Inflammatory macrophage (primary cell): ENCODE measurements around the gene SHC3.

Source experiments
- DNase-seq, 2 donors: peaks; one replicate each; pipeline ENCODE4 v3.0.0-alpha.2; 2020 to 2022

The SHC3 gene

DNA sequence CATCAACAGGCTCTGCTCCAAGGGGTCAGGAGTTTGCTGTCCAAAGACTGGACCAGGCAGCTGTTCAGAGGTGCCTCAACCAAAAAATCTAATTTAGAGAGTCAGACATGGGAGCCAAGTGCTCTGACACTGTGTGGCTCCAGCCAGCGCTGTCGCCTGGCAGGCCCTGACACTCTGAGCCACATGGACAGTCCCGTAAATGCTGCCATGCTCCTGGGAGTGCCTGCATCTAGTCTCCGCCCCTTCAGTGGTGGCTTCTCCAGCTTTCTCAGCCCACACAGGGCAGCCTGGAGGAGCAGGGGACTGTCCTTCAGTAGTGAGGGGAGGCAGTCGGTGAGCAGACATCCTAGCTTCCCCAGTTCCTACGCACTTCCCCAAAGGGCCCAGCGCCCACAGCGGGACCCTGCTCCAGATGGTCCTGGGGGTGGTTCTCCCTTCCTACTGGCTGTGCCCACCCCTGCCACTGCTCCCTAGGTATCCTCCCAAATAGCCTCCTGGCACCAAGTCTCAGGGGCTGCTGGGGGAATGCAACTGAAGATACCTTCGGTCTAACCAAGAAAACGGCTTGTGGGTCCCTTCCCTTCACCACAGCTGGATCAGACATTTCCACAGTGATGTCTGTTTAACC lies 72.3 kb downstream of the SHC3 start:
- no peak for DNase-seq

- DNase-seq: no peak
Measured at GRCh38 chr9:89104821-89105220, 73.8 kb downstream of the SHC3 start.

- no peak for DNase-seq
Measured at GRCh38 chr9:89097219-89097618, 81.4 kb downstream of the SHC3 start.

GRCh38 chr9:89096807-89097206 lies 81.8 kb downstream of the SHC3 start:
- no peak for DNase-seq

- DNase-seq: no peak
Measured at GRCh38 chr9:89095761-89096528, 82.7 kb downstream of the SHC3 start.

DNA sequence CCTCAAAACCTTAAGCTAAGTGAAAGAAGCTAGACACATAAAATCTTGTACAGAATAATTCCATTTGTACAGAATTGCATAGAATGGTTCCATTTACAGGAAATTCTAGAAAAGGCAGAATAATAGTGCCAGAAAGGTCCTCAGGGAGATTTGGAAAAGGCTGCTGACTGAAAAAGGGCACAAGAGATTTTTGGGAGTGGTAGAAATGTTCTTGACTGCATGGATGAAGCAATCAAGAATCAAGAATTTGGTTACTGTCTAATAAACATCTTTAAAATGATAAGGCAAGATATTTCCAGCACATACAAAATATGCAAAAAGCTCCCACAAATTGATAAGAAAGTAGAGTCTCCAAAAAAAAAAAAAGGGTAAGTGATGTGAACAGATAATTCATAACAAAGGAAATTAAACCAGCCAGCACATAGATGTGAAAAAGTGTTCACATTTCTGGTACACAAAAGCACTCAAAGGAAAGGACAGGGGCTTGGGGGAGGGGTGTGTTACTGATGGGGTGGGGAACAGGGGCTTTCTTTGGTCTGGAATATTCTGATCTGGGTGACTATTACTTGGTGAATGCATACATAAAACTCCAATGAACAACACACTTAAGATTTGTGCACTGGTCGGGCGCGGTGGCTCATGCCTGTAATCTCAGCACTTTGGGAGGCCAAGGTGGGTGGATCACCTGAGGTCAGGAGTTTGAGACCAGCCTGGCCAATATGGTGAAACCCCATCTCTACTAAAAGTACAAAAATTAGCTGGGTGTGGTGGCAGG lies 85.2 kb downstream of the SHC3 start:
- no peak for DNase-seq

GRCh38 chr9:89089176-89089575 lies 89.4 kb downstream of the SHC3 start:
- no peak for DNase-seq

DNA sequence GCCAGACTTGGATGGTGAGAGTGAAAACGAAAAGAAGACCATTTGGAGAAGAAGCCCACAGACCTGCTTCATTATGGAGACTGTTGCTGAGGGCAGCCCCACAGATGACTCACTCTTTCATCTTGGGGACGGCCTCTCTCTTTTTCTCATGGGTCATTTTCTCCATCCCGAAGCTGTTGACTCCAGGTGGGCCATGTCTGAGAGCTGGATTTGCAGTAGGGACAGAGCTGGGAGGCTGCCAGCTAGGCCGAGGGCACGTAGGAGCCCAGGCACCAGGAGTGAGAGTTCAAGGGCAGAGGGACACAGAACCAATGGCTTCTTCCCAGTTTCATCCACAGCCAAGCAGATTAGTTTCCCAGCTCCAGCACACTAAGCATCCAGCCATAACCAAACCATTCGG lies 95.0 kb downstream of the SHC3 start:
- DNase-seq: no peak

GRCh38 chr9:89080193-89080592 lies 98.4 kb downstream of the SHC3 start:
- DNase-seq: no peak

DNA sequence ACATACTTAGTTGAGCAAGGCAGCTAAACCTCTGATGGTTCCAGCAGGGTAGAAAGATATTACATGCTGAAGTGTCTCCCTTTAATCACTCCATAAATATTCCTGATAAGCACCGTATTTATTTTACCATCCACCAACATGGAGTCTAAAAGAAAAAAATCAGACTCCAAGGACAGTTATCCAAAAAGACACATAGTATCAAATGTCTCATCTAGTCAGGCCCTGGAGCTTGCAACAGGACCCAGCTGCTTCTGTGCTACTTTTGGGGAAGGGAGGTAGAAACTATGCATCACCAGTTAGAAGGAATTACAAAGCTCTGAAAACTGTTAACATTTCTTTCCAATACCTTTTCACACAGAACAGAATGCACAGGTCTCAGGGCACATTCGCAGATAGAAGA lies 99.2 kb downstream of the SHC3 start:
- no peak for DNase-seq

DNA sequence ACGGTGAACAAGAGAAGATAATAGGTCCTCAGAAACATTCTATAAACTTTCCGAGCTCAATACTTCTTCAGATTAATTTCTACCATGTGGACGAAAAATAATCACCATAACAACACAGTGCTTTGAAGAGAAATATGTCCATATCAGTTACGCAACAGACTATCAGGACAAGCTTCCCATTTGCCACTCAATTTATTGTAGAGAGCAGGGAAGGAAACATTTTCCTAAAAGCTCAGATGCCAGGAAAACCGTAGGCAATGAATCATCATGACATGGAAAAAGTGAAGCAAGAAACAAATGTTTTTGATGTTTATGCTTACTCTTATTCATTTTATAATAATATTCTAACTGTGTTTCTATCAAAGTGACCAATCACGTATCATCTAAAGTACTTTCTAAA lies 99.8 kb downstream of the SHC3 start:
- no peak for DNase-seq

DNA sequence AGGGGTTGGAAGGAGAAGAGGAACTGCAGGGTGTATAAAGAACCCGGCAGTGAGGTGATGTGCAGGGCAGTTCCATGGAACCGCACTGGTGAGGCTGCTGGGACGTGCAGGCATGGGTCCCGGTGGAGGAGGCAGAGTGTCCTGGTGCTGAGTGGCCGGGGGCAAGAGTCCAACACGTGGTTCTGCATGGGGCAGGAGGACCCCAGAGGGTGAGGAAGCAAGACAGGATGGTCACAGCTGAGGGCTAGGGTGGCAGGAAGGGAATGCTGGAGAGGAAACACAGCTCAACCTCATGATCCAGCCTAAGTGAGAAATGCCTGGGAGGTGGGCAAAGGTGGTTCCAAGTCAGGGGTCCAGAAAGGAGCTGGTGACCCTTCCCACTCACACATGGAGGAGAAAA lies 100.2 kb downstream of the SHC3 start:
- no peak for DNase-seq

GRCh38 chr9:89077519-89077918 lies 101.1 kb downstream of the SHC3 start:
- DNase-seq: peak; percentile 13 to 26

- DNase-seq: no peak
Measured at GRCh38 chr9:89073397-89073796, 105.2 kb downstream of the SHC3 start.

- no peak for DNase-seq
Measured at GRCh38 chr9:89071591-89071990, 107.0 kb downstream of the SHC3 start.

DNA sequence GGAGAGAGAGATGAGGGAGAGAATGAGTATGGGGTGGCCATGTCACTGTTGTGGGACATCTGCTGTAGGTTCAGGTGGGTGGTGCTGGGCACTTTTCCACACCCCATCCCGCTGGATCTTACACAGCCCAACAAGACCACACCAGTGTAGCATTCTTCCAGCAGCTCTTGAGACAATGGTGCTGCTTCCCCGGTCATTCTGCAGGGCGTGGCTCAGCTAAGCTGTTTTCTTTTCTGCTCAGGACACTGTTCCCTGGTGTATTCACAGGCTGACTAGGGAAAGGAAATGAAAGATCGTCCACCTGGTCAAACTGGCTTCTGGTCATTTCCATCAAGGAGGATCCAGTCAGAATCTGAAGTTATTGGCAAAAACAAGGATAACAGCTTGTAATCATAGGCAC lies 111.8 kb downstream of the SHC3 start:
- DNase-seq: no peak

DNA sequence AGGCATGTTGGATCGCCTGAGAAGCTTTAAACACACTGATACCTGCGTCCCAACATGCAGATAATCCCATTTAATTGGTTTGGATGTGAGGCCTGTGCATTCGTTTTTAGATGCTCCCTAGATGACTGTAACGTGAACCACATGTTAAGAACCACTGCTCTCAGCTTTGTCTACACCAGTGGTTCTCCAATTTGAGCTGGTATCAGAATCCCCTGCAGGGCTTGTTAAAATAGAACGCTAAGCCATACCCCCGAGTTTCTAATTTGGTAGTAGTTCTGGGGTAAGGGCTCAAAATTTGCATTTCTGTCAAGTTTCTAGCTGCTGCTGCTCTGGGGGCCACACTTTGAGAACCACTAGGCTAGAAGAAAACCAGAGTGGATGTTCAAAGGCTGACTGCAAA lies 112.7 kb downstream of the SHC3 start:
- no peak for DNase-seq

DNA sequence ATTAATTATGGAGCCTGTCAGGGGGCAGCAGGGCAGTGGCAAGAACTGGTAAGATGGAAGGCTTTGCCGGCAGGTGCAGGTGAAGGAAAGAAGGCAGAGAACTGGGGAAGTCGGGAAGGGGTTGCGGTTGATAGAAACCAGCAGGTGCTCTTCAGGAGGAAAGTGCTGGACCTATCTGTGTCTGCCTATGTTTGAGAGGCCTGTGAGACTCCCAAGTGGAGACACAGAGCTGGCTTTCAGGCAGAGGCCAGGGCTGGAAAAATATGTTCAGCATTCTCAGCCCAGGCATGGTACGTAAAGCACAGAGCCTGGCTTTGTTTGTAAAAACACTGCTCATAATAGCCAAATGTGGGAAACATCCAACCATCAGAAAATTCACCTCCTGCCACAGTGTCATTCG lies 117.8 kb downstream of the SHC3 start:
- DNase-seq: no peak

GRCh38 chr9:89059925-89060506 lies 118.6 kb downstream of the SHC3 start:
- DNase-seq: no peak

DNA sequence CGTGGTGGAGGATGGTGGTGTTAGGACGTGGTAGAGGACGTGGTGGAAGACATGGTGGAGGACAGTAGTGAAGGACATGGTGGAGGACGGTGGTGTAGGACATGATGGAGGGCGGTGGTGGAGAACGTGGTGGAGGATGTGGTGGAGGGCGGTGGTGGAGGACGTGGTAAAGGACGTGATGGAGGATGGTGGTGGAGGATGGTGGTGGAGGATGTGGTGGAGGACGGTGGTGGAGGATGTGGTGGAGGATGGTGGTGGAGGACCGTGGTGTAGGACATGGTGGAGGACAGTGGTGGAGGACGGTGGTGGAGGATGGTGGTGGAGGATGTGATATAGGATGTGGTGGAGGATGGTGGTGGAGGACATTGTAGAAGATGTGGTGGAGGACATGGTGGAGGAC lies 119.7 kb downstream of the SHC3 start:
- DNase-seq: no peak

- no peak for DNase-seq
Measured at GRCh38 chr9:89054865-89055495, 123.6 kb downstream of the SHC3 start.

DNA sequence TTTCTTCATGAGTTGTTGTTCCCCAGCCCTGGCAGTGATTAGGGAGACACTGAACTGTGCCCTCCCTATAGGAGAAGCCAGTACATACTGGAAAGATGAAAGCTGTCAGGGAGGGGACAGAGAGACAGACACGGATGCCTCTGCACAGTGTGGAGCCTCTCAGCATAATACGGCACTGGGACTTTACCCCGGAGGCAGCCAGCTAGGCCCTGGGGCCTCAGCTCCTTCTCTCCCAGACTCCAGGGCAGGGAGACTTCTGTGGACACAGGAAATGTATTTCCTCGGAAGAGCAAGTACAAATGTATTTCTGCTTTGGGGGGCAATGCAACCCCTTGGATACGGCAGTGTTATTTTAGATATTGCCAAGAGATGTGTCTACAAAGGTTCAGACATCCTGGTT lies 125.3 kb downstream of the SHC3 start:
- no peak for DNase-seq
